MM.1S (cell line): ENCODE measurements around the gene IMMP2L.

Experiments used
- DNase-seq: peaks from one replicate; pipeline ENCODE4 v3.0.0-alpha.2; 2015
- H2AFZ ChIP-seq: fragments of 300-600 bp; sonication (generic); 2 replicates; pipeline ENCODE4 v1.6.0; 2016; ENCODE audit warnings: antibody characterized with exemption, low read length
- H3F3A ChIP-seq: fragments of 300-600 bp; sonication (generic); 2 replicates; pipeline ENCODE4 v1.6.1; 2016; ENCODE audit warnings: mild to moderate bottlenecking, antibody characterized with exemption, low read length, moderate library complexity, mixed read lengths; ENCODE audit not compliant: insufficient read depth
- H3K27ac ChIP-seq: fragments of 300-600 bp; sonication (generic); 2 replicates; pipeline ENCODE4 v1.5.1; 2016; ENCODE audit warnings: mild to moderate bottlenecking, low read length
- H3K27me3 ChIP-seq: fragments of 300-600 bp; sonication (generic); replicated peaks from 2 replicates; pipeline ENCODE4 v1.6.0; 2016; ENCODE audit warnings: low read length; ENCODE audit not compliant: insufficient read depth
- H3K36me3 ChIP-seq: fragments of 300-600 bp; sonication (generic); replicated peaks from 2 replicates; pipeline ENCODE4 v1.6.1; 2016; ENCODE audit warnings: mild to moderate bottlenecking, low read length, mixed read lengths; ENCODE audit not compliant: insufficient read depth
- H3K4me1 ChIP-seq: fragments of 300-600 bp; sonication (generic); 2 replicates; pipeline ENCODE4 v1.6.1; 2016; ENCODE audit warnings: low read length, mixed read lengths
- H3K4me2 ChIP-seq: fragments of 300-600 bp; sonication (generic); 2 replicates; pipeline ENCODE4 v1.6.0; 2016; ENCODE audit warnings: low read depth, low read length
- H3K4me3 ChIP-seq: fragments of 300-600 bp; sonication (generic); 2 replicates; pipeline ENCODE4 v1.5.1; 2016; ENCODE audit warnings: low read length, mixed read lengths
- H3K79me2 ChIP-seq: fragments of 300-600 bp; sonication (generic); 2 replicates; pipeline ENCODE4 v1.6.1; 2016; ENCODE audit warnings: mixed run types, low read length, mixed read lengths
- H3K9ac ChIP-seq: fragments of 300-600 bp; sonication (generic); 2 replicates; pipeline ENCODE4 v1.6.1; 2016; ENCODE audit warnings: low read length, mixed read lengths
- H3K9me2 ChIP-seq: fragments of 300-600 bp; sonication (generic); replicated peaks from 2 replicates; pipeline ENCODE4 v1.6.1; 2016; ENCODE audit warnings: mild to moderate bottlenecking, low read length, mixed read lengths; ENCODE audit not compliant: insufficient read depth
- H3K9me3 ChIP-seq: fragments of 300-600 bp; sonication (generic); replicated peaks from 2 replicates; pipeline ENCODE4 v1.6.1; 2016; ENCODE audit warnings: mild to moderate bottlenecking, low read length, mixed read lengths; ENCODE audit not compliant: insufficient read depth
- H4K20me1 ChIP-seq: fragments of 300-600 bp; sonication (generic); 2 replicates; pipeline ENCODE4 v1.6.1; 2016; ENCODE audit warnings: mild to moderate bottlenecking, low read length, moderate library complexity, mixed read lengths; ENCODE audit not compliant: insufficient read depth
- CTCF ChIP-seq: fragments of 300-600 bp; sonication (generic); IDR thresholded peaks from 2 replicates; pipeline ENCODE4 v1.5.1; 2016; ENCODE audit warnings: antibody characterized with exemption, low read length, mixed read lengths
- EZH2 ChIP-seq: fragments of 300-600 bp; sonication (generic); optimal IDR thresholded peaks from 2 replicates; pipeline ENCODE3; 2017; ENCODE audit warnings: low read depth, mild to moderate bottlenecking, antibody characterized with exemption, low read length, mixed read lengths
- EZH2phosphoT487 ChIP-seq: fragments of 300-600 bp; sonication (generic); IDR thresholded peaks from 2 replicates; pipeline ENCODE4 v1.6.1; 2018; ENCODE audit warnings: antibody characterized with exemption, low read length

Gene IMMP2L

GRCh38 chr7:111374027-111374426 is 188.3 kb downstream of the IMMP2L start:
- H3K4me3 ChIP-seq = no peak overlapping the region

GRCh38 chr7:111371437-111371836 is 190.9 kb downstream of the IMMP2L start:
- no peaks in the 10 kb centered on the region for H3K4me1 ChIP-seq
- H4K20me1 ChIP-seq = no peaks in the 10 kb centered on the region
- H3K79me2 ChIP-seq = no peaks in the 10 kb centered on the region

More at GRCh38 chr7:111374027-111374426, 188.3 kb downstream of the IMMP2L start:
- H3K9me2 ChIP-seq = no peaks in the 10 kb centered on the region
- H3F3A ChIP-seq = no peaks in the 10 kb centered on the region
- DNase-seq = no peak
- no peaks in the 10 kb centered on the region for H4K20me1 ChIP-seq
- TF ChIP-seq CTCF = no peak
- no peak for TF ChIP-seq EZH2phosphoT487
- TF ChIP-seq EZH2 = no peak
- no peak overlapping the region for H3K4me2 ChIP-seq
- no peaks in the 10 kb centered on the region for H3K4me1 ChIP-seq
- no peaks in the 10 kb centered on the region for H3K36me3 ChIP-seq
- no peaks in the 10 kb centered on the region for H3K27me3 ChIP-seq
- no peak overlapping the region for H3K27ac ChIP-seq
- no peaks in the 10 kb centered on the region for H3K79me2 ChIP-seq
- H3K9me3 ChIP-seq = no peaks in the 10 kb centered on the region
- no peak overlapping the region for H3K9ac ChIP-seq
- no peak overlapping the region for H2AFZ ChIP-seq

GRCh38 chr7:111370002-111370401 is 192.3 kb downstream of the IMMP2L start:
- DNase-seq = no peak
- H3K9me2 ChIP-seq = no peaks in the 10 kb centered on the region
- no peaks in the 10 kb centered on the region for H4K20me1 ChIP-seq
- H3K4me3 ChIP-seq = no peak overlapping the region
- H3K4me1 ChIP-seq = no peaks in the 10 kb centered on the region
- no peak overlapping the region for H3K4me2 ChIP-seq
- no peaks in the 10 kb centered on the region for H3K9me3 ChIP-seq
- no peak overlapping the region for H3K9ac ChIP-seq
- H3K79me2 ChIP-seq = no peaks in the 10 kb centered on the region
- no peaks in the 10 kb centered on the region for H3K36me3 ChIP-seq
- no peaks in the 10 kb centered on the region for H3K27me3 ChIP-seq
- H2AFZ ChIP-seq = no peak overlapping the region
- H3F3A ChIP-seq = no peaks in the 10 kb centered on the region
- H3K27ac ChIP-seq = no peak overlapping the region
- no peak for TF ChIP-seq CTCF
- TF ChIP-seq EZH2 = no peak

More at GRCh38 chr7:111371437-111371836, 190.9 kb downstream of the IMMP2L start:
- Histone ChIP-seq H3K4me3 (no peak overlapping the region), H3K4me2 (no peak overlapping the region), H3K27me3 (no peaks in the 10 kb centered on the region), H3K36me3 (no peaks in the 10 kb centered on the region), H2AFZ (no peak overlapping the region), H3K9me2 (no peaks in the 10 kb centered on the region), H3K9me3 (no peaks in the 10 kb centered on the region), H3K9ac (no peak overlapping the region), H3F3A (no peaks in the 10 kb centered on the region), H3K27ac (no peak overlapping the region)
- no peak for DNase-seq
- TF ChIP-seq EZH2 (no peak), EZH2phosphoT487 (no peak), CTCF (no peak)
